Type B pancreatic cell (in vitro differentiated cells): ENCODE results near the gene HOXB7. TPM values are rescaled to one million over a fixed set of nuclear protein-coding genes. Genes with fewer than 3 reads are reported as not detected.

Experiments
- DNase-seq: peaks from one replicate; pipeline ENCODE4 v3.0.0; 2021; ENCODE audit warnings: mixed read lengths; ENCODE audit not compliant: unreplicated experiment; ENCODE audit errors: extremely low spot score
- H3K27ac Mint-ChIP-seq: 2 replicates; pipeline ENCODE4 v1.8.0; 2021; ENCODE audit warnings: mild to moderate bottlenecking, mixed read lengths
- H3K27me3 Mint-ChIP-seq: 2 replicates; pipeline ENCODE4 v1.8.0; 2021; ENCODE audit warnings: mixed read lengths
- H3K36me3 Mint-ChIP-seq: 2 replicates; pipeline ENCODE4 v1.8.0; 2021; ENCODE audit warnings: mixed read lengths
- H3K4me1 Mint-ChIP-seq: one replicate; pipeline ENCODE4 v1.8.0; 2021; ENCODE audit warnings: mixed read lengths; ENCODE audit not compliant: unreplicated experiment
- H3K4me3 Mint-ChIP-seq: 2 replicates; pipeline ENCODE4 v1.8.0; 2021; ENCODE audit warnings: mild to moderate bottlenecking, mixed read lengths
- H3K9me3 Mint-ChIP-seq: 2 replicates; pipeline ENCODE4 v1.8.0; 2021; ENCODE audit warnings: mixed read lengths
- total RNA-seq: library from RNA; stranded (reverse); gene quantifications from 2 replicates; pipeline ENCODE4 v1.2.1, GENCODE V29; 2021; ENCODE audit warnings: low replicate concordance
- TF ChIP-seq, protein P1 (sequence below): fragments of 200-600 bp; sonication (generic); conservative IDR thresholded peaks from 2 replicates; pipeline ENCODE4 v1.5.0; 2021; ENCODE audit warnings: antibody characterized with exemption, mild to moderate bottlenecking

Gene HOXB7
- total RNA-seq, 1 donor from 2014 or later: 9.8 TPM

DNA sequence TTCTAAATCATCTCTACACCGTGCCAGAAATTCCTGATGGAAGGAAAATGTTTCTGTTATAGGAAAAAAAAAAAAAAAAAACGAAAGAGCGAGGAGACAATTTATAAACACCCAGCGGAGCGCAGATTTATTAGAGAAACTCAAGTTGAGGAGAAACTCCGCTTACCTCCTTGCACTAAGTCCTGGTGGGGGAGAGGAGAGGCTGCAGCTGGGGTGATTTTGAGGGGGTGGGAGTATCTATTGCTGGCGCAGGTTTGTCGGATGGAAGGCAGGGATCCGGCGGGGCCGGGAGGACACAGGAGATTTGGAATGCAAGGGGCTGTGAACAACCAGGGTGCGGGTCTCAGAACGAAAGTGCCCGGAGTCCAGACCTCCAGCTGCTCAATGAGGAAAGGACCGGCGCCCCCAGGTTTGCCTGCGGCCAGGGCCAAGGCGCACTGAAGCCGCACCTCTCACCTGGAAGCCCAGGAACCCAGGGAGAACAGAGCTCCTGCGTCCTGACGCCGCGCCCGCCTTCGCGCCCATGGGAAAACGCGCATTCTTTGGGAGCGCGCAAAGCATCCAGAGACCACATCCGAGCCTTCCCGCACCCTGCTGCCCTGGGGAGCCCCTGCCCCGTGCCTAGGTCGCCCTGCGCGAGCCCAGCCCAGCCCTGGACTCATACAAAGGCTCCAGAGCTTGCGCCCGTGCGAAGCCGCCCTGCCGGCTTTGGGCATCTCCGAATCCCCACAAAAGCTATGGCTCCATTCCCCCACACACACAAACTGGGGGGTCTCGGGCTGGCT is 6.8 kb upstream of the HOXB7 start:
- Mint-ChIP-seq H3K36me3 (no peaks in the 10 kb centered on the region), H3K9me3 (no peaks in the 10 kb centered on the region), H3K27ac (peak overlapping the region; percentile 94), H3K4me3 (peak overlapping the region; percentile 92), H3K4me1 (peaks cover 34% of the 10 kb centered on the region), H3K27me3 (peaks cover 99% of the 10 kb centered on the region)
- TF ChIP-seq, protein P1, sequence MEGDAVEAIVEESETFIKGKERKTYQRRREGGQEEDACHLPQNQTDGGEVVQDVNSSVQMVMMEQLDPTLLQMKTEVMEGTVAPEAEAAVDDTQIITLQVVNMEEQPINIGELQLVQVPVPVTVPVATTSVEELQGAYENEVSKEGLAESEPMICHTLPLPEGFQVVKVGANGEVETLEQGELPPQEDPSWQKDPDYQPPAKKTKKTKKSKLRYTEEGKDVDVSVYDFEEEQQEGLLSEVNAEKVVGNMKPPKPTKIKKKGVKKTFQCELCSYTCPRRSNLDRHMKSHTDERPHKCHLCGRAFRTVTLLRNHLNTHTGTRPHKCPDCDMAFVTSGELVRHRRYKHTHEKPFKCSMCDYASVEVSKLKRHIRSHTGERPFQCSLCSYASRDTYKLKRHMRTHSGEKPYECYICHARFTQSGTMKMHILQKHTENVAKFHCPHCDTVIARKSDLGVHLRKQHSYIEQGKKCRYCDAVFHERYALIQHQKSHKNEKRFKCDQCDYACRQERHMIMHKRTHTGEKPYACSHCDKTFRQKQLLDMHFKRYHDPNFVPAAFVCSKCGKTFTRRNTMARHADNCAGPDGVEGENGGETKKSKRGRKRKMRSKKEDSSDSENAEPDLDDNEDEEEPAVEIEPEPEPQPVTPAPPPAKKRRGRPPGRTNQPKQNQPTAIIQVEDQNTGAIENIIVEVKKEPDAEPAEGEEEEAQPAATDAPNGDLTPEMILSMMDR: no peak
- no peak for DNase-seq

DNA sequence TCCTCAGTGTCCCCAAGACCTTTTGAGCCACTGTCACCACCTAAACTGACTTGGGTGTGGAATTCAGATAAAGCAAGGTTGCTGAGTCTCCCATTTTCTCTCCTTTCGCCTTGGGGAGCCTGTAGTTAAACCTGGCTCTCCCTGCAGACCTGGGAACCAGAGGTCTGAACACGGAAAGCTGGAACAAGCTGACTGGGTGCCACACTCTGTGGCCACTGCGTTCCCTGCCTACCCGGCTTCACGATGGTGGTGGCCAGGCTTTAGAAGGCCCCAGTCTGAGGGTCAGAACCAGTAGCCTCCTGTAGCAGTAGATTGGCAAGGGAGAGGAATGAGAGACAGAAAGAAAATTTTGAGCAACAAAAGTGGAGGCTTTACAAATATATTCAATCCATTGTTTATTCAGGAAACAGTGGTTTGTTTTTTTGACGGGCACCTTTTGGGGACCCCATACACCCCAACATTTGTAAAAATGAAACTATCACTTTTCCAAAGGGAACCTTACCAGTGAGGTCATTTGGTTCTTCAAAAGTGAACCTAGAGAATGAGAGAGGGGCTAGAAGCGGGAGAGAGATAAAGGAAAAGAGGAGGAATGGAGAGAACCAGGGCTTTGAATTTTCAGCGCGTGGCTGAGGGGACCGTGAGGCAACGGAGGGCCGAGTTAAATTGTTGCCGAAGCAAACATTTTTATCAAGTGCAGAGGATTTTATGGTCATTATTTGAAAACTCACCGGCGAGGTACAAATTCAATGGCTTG is 6.1 kb upstream of the HOXB7 start:
- DNase-seq: no peak
- Mint-ChIP-seq H3K4me1 (peaks cover 39% of the 10 kb centered on the region), H3K27me3 (peaks cover 97% of the 10 kb centered on the region), H3K4me3 (peak overlapping the region; percentile 92), H3K9me3 (no peaks in the 10 kb centered on the region), H3K36me3 (no peaks in the 10 kb centered on the region), H3K27ac (peak overlapping the region; percentile 48)
- TF ChIP-seq, protein P1: no peak

DNA sequence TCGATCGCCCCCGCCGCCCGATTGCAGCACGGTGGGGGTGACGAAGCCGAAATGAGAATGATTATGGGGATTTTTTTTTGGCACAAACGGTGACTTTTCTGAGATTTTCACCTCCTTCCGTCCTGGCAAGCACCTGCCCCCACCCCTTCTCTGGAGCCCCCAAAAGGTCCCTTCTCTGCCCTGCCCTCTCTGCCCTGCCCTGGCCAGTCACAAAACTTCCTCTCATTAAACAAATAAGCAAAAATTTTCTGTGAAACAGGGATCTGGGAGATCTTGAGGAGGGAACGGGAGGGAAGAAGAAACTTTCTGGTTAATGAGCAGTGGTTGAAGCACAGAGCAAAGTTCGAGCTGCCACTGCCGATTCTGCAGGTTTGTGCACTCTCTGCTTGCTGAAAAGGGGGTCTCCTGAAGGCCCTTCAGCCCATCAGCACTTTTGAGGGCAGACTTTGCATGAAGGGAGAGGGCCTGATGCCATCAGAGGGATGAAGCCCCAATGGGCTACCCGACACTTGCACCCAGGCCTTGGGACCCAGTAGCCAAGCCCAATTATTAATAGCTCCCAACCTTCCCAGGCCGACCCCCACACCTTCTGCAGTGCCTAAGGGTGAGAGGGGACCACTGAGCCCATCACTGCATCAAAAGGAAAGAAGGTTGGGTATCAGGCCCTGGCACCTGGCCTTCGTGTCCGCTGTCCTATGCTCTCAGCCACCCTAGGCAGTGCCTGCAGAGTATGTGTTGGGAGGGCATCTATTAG is 5.3 kb upstream of the HOXB7 start:
- H3K4me3 Mint-ChIP-seq: peak overlapping the region; percentile 92
- H3K27ac Mint-ChIP-seq: peak overlapping the region; percentile 58

DNA sequence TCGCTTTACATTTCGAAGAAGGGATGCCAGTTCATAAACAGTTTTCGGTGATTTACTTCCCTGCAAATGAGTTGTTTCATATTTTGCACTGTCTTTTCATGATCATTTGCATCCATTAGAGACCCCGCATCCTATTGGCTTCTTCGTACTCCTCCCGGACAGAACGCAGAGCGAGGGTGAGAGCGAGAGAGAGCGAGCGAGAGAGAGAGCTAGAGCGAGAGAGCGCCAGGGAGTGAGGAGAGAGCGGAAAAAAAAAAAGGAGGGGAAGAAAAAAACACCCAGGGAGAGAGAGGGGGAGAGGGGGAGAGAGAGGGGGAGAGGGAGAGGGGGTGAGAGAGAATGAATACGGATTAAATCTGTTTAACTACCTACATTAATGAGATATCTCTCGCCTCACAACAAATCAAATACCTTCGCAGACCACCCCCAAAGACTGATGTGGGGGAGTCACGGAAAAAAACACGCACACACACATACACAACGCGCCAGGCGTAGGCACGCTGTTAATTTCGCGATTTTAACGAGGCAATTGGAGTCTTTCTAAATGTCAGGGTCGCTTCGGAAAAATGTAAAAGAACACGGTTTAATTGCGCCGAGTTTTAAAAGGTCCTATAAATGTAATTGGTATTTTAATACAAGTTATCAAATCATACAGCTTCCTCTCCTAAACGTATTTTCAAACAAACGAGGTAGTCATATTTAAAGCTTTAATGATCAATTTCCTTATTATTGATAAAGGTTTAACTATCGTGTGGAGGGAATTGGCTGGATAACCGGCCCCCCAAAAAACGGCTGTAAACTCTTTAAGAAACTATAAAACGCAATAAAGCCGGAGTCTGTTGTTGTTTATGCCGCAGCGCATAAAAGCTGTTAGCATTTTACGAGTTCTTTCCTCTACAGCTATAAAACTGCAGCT is 4.5 kb upstream of the HOXB7 start, which contains the start of gene HOXB8:
TSS of gene HOXB8 (minus strand) at position 246 of the 916 bp plus-strand sequence. CDS start 588 bp downstream, outside the sequence.
- Mint-ChIP-seq H3K27ac (peak within 1 kb of the TSS; percentile 58), H3K4me3 (peak within 1 kb of the TSS; percentile 92), H3K36me3 (no peaks in the 10 kb centered on the region), H3K27me3 (peaks cover 94% of the 10 kb centered on the region), H3K4me1 (peaks cover 41% of the 10 kb centered on the region), H3K9me3 (no peaks in the 10 kb centered on the region)
- DNase-seq: no peak
- TF ChIP-seq, protein P1: no peak

More for the DNA sequence above, 5.3 kb upstream of the HOXB7 start:
- Mint-ChIP-seq H3K27me3 (peaks cover 96% of the 10 kb centered on the region), H3K4me1 (peaks cover 37% of the 10 kb centered on the region), H3K36me3 (no peaks in the 10 kb centered on the region), H3K9me3 (no peaks in the 10 kb centered on the region)
- no peak for DNase-seq
- TF ChIP-seq, protein P1: no peak
